Breast epithelium (tissue), 4 donors: ENCODE measurements around the gene COPG2. TPM values are rescaled to one million over a fixed set of nuclear protein-coding genes. Genes with fewer than 3 reads are reported as not detected.
"Not testable (repeated sequence)": the region's sequence is repeated elsewhere in the genome, so short reads cannot be mapped to it uniquely, and the experiment has no call there.

ENCODE experiments used
- DNase-seq, 2 donors: peaks; one replicate each; pipeline ENCODE4 v3.0.0-alpha.2; 2019; ENCODE audit warnings: low spot score in 2 of 2
- H3K27ac ChIP-seq, 2 donors: fragments of 200-600 bp; sonication (generic) in 1 of 2; one replicate each; pipeline ENCODE4 v1.5.1; 2016 to 2019; ENCODE audit warnings: mild to moderate bottlenecking in 1 of 2
- H3K27me3 ChIP-seq, 2 donors: fragments of 200-600 bp; sonication (generic) in 1 of 2; one replicate each; pipeline versions ENCODE4 v1.5.1 to v1.6.0; 2017 to 2019; ENCODE audit warnings: control low read depth in 1 of 2, mild to moderate bottlenecking in 1 of 2
- H3K36me3 ChIP-seq: fragments of 200-600 bp; one replicate; pipeline ENCODE4 v1.5.1; 2019
- H3K4me1 ChIP-seq, 2 donors: fragments of 200-600 bp; sonication (generic); one replicate each; pipeline ENCODE4 v1.5.1; 2016 to 2019; ENCODE audit warnings: control low read depth in 1 of 2
- H3K4me3 ChIP-seq, 3 donors: fragments of 200-600 bp; sonication (generic); 1 replicate in 2 of 3; 2 replicates in 1 of 3; pipeline ENCODE4 v1.5.1; 2016 to 2019; ENCODE audit warnings: mild to moderate bottlenecking in 3 of 3, moderate library complexity in 2 of 3
- H3K9me3 ChIP-seq, 2 donors: fragments of 200-600 bp; sonication (generic) in 1 of 2; one replicate each; pipeline ENCODE4 v1.5.1; 2016 to 2019; ENCODE audit warnings: control low read depth in 1 of 2
- CTCF ChIP-seq, 3 donors: fragments of 450-650 bp; IDR thresholded peaks; one replicate each; pipeline ENCODE4 v1.5.1; 2016 to 2017; ENCODE audit warnings: antibody characterized with exemption in 3 of 3, mild to moderate bottlenecking in 3 of 3, moderate library complexity in 3 of 3
- POLR2A ChIP-seq: fragments of 450-650 bp; IDR thresholded peaks from one replicate; pipeline ENCODE4 v1.6.1; 2016; ENCODE audit warnings: antibody characterized with exemption, mild to moderate bottlenecking, moderate library complexity
- POLR2AphosphoS5 ChIP-seq, 3 donors: sonication (generic); formaldehyde crosslinking; IDR thresholded peaks; one replicate each; pipeline ENCODE4 v1.6.1; 2017; ENCODE audit warnings: antibody characterized with exemption in 3 of 3
- intact Hi-C: fragments of 100-400 bp; cut with DNase I; formaldehyde crosslinking; loops from one replicate; pipeline ENCODE4 v1.15.1; 2023; ENCODE audit warnings: low total_unique reads
- total RNA-seq, 3 donors: library from RNA; depleted of rRNA; stranded (reverse); fragments of >200 nt; gene quantifications; one replicate each; pipeline ENCODE4 v1.1.0, GENCODE V29; 2016

Gene COPG2
- total RNA-seq, 3 donors from 2014 or later, result 21.3 to 37.8 (median 27.2) TPM

- intact Hi-C loops, result no loop called here
- TF ChIP-seq POLR2A, result no peak
- peaks cover 0 to 8% of the 10 kb centered on the region in 2 donors for H3K9me3 ChIP-seq
- DNase-seq, result no peak
- H3K36me3 ChIP-seq, result no peaks in the 10 kb centered on the region
- no peak overlapping the region for H3K27ac ChIP-seq
- no peak overlapping the region for H3K4me3 ChIP-seq
- H3K4me1 ChIP-seq, result no peaks in the 10 kb centered on the region
- no peaks in the 10 kb centered on the region for H3K27me3 ChIP-seq
Observed at GRCh38 chr7:130622866-130623265, 45.7 kb downstream of the COPG2 start.

- no peaks in the 10 kb centered on the region for H3K4me1 ChIP-seq
- H3K9me3 ChIP-seq, result peaks cover 0 to 5% of the 10 kb centered on the region in 2 donors
- intact Hi-C loops, result no loop called here
- H3K4me3 ChIP-seq, result no peak overlapping the region
- H3K36me3 ChIP-seq, result no peaks in the 10 kb centered on the region
- TF ChIP-seq POLR2A (no peak), POLR2AphosphoS5 (IDR thresholded peaks at IDR 0.05) (no peak), CTCF (IDR thresholded peaks at IDR 0.05) (no peak)
- no peak for DNase-seq
- H3K27ac ChIP-seq, result no peak overlapping the region
- H3K27me3 ChIP-seq, result no peaks in the 10 kb centered on the region
Observed at GRCh38 chr7:130615583-130615982, 53.0 kb downstream of the COPG2 start.

GRCh38 chr7:130614449-130614848 is 54.1 kb downstream of the COPG2 start:
- peaks cover 5% of the 10 kb centered on the region for H3K36me3 ChIP-seq
- H3K4me3 ChIP-seq, result no peak overlapping the region
- intact Hi-C loops, result no loop called here
- no peak overlapping the region for H3K27ac ChIP-seq
- TF ChIP-seq POLR2A (no peak), CTCF (IDR thresholded peaks at IDR 0.05) (no peak), POLR2AphosphoS5 (IDR thresholded peaks at IDR 0.05) (no peak)
- H3K27me3 ChIP-seq, result no peaks in the 10 kb centered on the region
- no peaks in the 10 kb centered on the region for H3K4me1 ChIP-seq
- DNase-seq, result no peak
- peaks cover 0 to 5% of the 10 kb centered on the region in 2 donors for H3K9me3 ChIP-seq

- intact Hi-C loops, result no loop called here
Observed at GRCh38 chr7:130611218-130611617, 57.3 kb downstream of the COPG2 start.

GRCh38 chr7:130607066-130607465 is 61.5 kb downstream of the COPG2 start:
- H3K36me3 ChIP-seq, DNase-seq, H3K4me1 ChIP-seq, H3K4me3 ChIP-seq, H3K9me3 ChIP-seq, H3K27me3 ChIP-seq, H3K27ac ChIP-seq, intact Hi-C loops: not testable (repeated sequence)

More at GRCh38 chr7:130611218-130611617, 57.3 kb downstream of the COPG2 start:
- no peak for DNase-seq
- H3K36me3 ChIP-seq, result peaks cover 5% of the 10 kb centered on the region
- no peak overlapping the region for H3K27ac ChIP-seq
- no peak for TF ChIP-seq POLR2AphosphoS5 (IDR thresholded peaks at IDR 0.05)
- no peak for TF ChIP-seq POLR2A
- TF ChIP-seq CTCF (IDR thresholded peaks at IDR 0.05), result no peak
- H3K9me3 ChIP-seq, result no peaks in the 10 kb centered on the region
- no peaks in the 10 kb centered on the region for H3K27me3 ChIP-seq
- H3K4me3 ChIP-seq, result no peak overlapping the region
- H3K4me1 ChIP-seq, result no peaks in the 10 kb centered on the region

- no peak for TF ChIP-seq POLR2AphosphoS5 (IDR thresholded peaks at IDR 0.05)
- TF ChIP-seq CTCF (IDR thresholded peaks at IDR 0.05), result no peak
- no peak for TF ChIP-seq POLR2A
- no peak for DNase-seq
- Histone ChIP-seq H3K4me1 (no peaks in the 10 kb centered on the region), H3K27ac (no peak overlapping the region), H3K9me3 (no peaks in the 10 kb centered on the region), H3K36me3 (peaks cover 5% of the 10 kb centered on the region), H3K27me3 (no peaks in the 10 kb centered on the region), H3K4me3 (no peak overlapping the region)
- intact Hi-C loops, result no loop called here
Observed at GRCh38 chr7:130606161-130606560, 62.4 kb downstream of the COPG2 start.
